ENCODE measurements around the gene IRAK3.

DNA sequence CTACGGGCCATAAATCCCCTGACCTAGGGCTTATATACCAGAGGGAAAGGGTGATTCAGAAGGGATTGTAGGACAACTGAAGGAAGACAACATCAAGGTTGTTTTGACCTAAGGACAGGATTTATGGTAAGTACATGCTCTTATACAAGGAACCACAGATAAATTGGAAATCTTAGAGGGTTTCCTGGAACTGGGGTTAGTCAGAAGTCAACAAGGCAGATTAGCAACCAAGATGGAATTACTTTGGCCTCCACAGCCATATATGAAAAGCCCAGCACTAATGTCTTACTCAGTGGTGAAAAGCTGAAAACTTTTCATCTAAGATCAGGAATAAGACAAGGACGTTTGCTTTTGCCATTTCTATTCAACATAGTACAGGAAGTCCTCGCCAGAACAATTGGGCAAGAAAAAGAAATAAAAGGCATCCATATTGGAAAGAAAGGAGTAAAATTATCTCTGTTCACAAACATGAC lies 24.6 kb upstream of the IRAK3 start:
- TF ChIP-seq CTCF (IDR thresholded peaks at IDR 0.05), result no peak
- no peak for TF ChIP-seq POLR2A (IDR thresholded peaks at IDR 0.05)
